Measurements from ENCODE around the gene CC2D1A.
"Not testable (repeated sequence)": the region's sequence is repeated elsewhere in the genome, so short reads cannot be mapped to it uniquely, and the experiment has no call there.

The CC2D1A gene

GRCh38 chr19:13965377-13965896, 59.4 kb downstream of the CC2D1A start:
- no peak for DNase-seq

GRCh38 chr19:13965926-13966683, 60.1 kb downstream of the CC2D1A start:
- DNase-seq, result no peak

- DNase-seq, result no peak
These were observed 60.7 kb downstream of the CC2D1A start for GRCh38 chr19:13966684-13967128.

GRCh38 chr19:13967206-13967605, 61.2 kb downstream of the CC2D1A start:
- not testable (repeated sequence) for DNase-seq

GRCh38 chr19:13968383-13968935, 62.5 kb downstream of the CC2D1A start:
- no peak for DNase-seq

GRCh38 chr19:13968999-13969398, 63.0 kb downstream of the CC2D1A start:
- DNase-seq, result no peak

- DNase-seq, result no peak
These were observed 63.9 kb downstream of the CC2D1A start for GRCh38 chr19:13969897-13970296.

GRCh38 chr19:13971868-13972267, 65.9 kb downstream of the CC2D1A start:
- not testable (repeated sequence) for DNase-seq

GRCh38 chr19:13972368-13973155, 66.6 kb downstream of the CC2D1A start:
- no peak for DNase-seq

GRCh38 chr19:13973479-13973878, 67.5 kb downstream of the CC2D1A start:
- DNase-seq, result not testable (repeated sequence)

GRCh38 chr19:13974073-13974472, 68.1 kb downstream of the CC2D1A start:
- peak; percentile 80 for DNase-seq

GRCh38 chr19:13975870-13976269, 69.9 kb downstream of the CC2D1A start:
- DNase-seq, result no peak

- no peak for DNase-seq
These were observed 70.4 kb downstream of the CC2D1A start for GRCh38 chr19:13976446-13976845.

GRCh38 chr19:13977803-13978202, 71.8 kb downstream of the CC2D1A start:
- no peak for DNase-seq

- DNase-seq, result no peak
These were observed 72.6 kb downstream of the CC2D1A start for GRCh38 chr19:13978351-13979243.

- DNase-seq, result no peak
These were observed 73.2 kb downstream of the CC2D1A start for GRCh38 chr19:13979244-13979615.

GRCh38 chr19:13979686-13980085, 73.7 kb downstream of the CC2D1A start:
- DNase-seq, result no peak

- DNase-seq, result no peak
These were observed 74.3 kb downstream of the CC2D1A start for GRCh38 chr19:13980340-13980739.

Measured in NCI-H510A (cell line).